HEK293 (cell line): Measurements from ENCODE around the gene TSPAN9.
A peak's percentile ranks its signal among the peaks of the same experiment; 100 is the strongest.

ENCODE experiments used
- CTCF ChIA-PET: fragments of 350-600 bp; formaldehyde crosslinking; extraction: SDS; loops from one replicate; lab custom pipeline; 2021; ENCODE audit warnings: antibody characterized with exemption; lab: Yijun Ruan, JAX
- POLR2A ChIA-PET: fragments of 300-600 bp; formaldehyde crosslinking; extraction: SDS; loops from one replicate; lab custom pipeline; 2020; ENCODE audit warnings: antibody characterized with exemption, inconsistent platforms; lab: Yijun Ruan, JAX
- H3K27ac ChIP-seq: fragments of 200-500 bp; sonication (Bioruptor generic); 2 replicates; pipeline ENCODE4 v1.5.1; 2014; ENCODE audit warnings: low read depth, low read length, control low read depth, inconsistent platforms; ENCODE audit errors: extremely low read depth
- H3K36me3 ChIP-seq, 2 experiments: fragments of 200-500 bp in 1 of 2; sonication (Bioruptor generic) in 1 of 2; 1 replicate in 1 of 2; 2 replicates in 1 of 2; pipeline ENCODE4 v1.5.1; 2014 to 2017; ENCODE audit warnings: inconsistent platforms in 2 of 2, low read length in 2 of 2; ENCODE audit not compliant: control insufficient read depth in 2 of 2, insufficient read depth in 1 of 2
- H3K4me1 ChIP-seq: fragments of 200-500 bp; sonication (Bioruptor generic); 2 replicates; pipeline ENCODE4 v1.5.1; 2014; ENCODE audit warnings: mild to moderate bottlenecking, low read length, inconsistent platforms; ENCODE audit not compliant: control insufficient read depth, insufficient read depth
- H3K4me3 ChIP-seq: 2 replicates; pipeline ENCODE4 v1.5.1; 2011; ENCODE audit warnings: low read depth, mild to moderate bottlenecking, control low read depth, low read length, moderate library complexity
- H3K9me3 ChIP-seq: fragments of 200-500 bp; sonication (Bioruptor generic); 2 replicates; pipeline ENCODE4 v1.5.1; 2014; ENCODE audit warnings: low read depth, low read length, inconsistent platforms; ENCODE audit not compliant: control insufficient read depth, insufficient read depth
- ATF2 ChIP-seq: fragments of 450-650 bp; formaldehyde crosslinking; IDR thresholded peaks from 2 replicates; pipeline ENCODE4 v1.5.1; 2016; ENCODE audit warnings: missing biosample characterization, missing genetic modification characterization, low read depth
- GLI4 ChIP-seq: fragments of 450-650 bp; formaldehyde crosslinking; IDR thresholded peaks from 2 replicates; pipeline ENCODE4 v1.5.1; 2016; ENCODE audit warnings: missing biosample characterization, missing genetic modification characterization
- GLIS2 ChIP-seq: fragments of 450-650 bp; formaldehyde crosslinking; IDR thresholded peaks from 2 replicates; pipeline ENCODE4 v1.5.1; 2016; ENCODE audit warnings: missing biosample characterization, missing genetic modification characterization
- HOXC10 ChIP-seq: sonication (generic); formaldehyde crosslinking; IDR thresholded peaks from 2 replicates; pipeline ENCODE4 v1.8.1; 2023; ENCODE audit warnings: mild to moderate bottlenecking, missing genetic modification reagents
- KLF1 ChIP-seq: fragments of 450-650 bp; formaldehyde crosslinking; IDR thresholded peaks from 2 replicates; pipeline ENCODE4 v1.5.1; 2016; ENCODE audit warnings: missing biosample characterization, missing genetic modification characterization
- KLF16 ChIP-seq: fragments of 450-650 bp; formaldehyde crosslinking; IDR thresholded peaks from 2 replicates; pipeline ENCODE4 v1.5.1; 2017; ENCODE audit warnings: missing biosample characterization, missing genetic modification characterization
- KLF8 ChIP-seq: fragments of 450-650 bp; formaldehyde crosslinking; IDR thresholded peaks from 2 replicates; pipeline ENCODE4 v1.5.1; 2016; ENCODE audit warnings: missing biosample characterization, missing genetic modification characterization
- MYNN ChIP-seq: fragments of 450-650 bp; formaldehyde crosslinking; IDR thresholded peaks from 2 replicates; pipeline ENCODE4 v1.5.1; 2016; ENCODE audit warnings: missing biosample characterization, missing genetic modification characterization, borderline replicate concordance
- SCRT2 ChIP-seq: fragments of 450-650 bp; formaldehyde crosslinking; IDR thresholded peaks from 2 replicates; pipeline ENCODE4 v1.5.1; 2016; ENCODE audit warnings: missing biosample characterization, missing genetic modification characterization
- ZEB2 ChIP-seq: fragments of 450-650 bp; formaldehyde crosslinking; IDR thresholded peaks from 2 replicates; pipeline ENCODE4 v1.5.1; 2016; ENCODE audit warnings: missing biosample characterization, missing genetic modification characterization
- ZIC2 ChIP-seq: fragments of 450-650 bp; formaldehyde crosslinking; IDR thresholded peaks from 2 replicates; pipeline ENCODE4 v1.5.1; 2016; ENCODE audit warnings: missing biosample characterization, missing genetic modification characterization
- ZNF133 ChIP-seq: fragments of 450-650 bp; formaldehyde crosslinking; IDR thresholded peaks from 2 replicates; pipeline ENCODE4 v1.5.1; 2016; ENCODE audit warnings: missing biosample characterization, missing genetic modification characterization
- ZNF138 ChIP-seq: fragments of 450-650 bp; formaldehyde crosslinking; IDR thresholded peaks from 2 replicates; pipeline ENCODE4 v1.5.1; 2016; ENCODE audit warnings: missing biosample characterization, missing genetic modification characterization, borderline replicate concordance
- ZNF174 ChIP-seq: fragments of 450-650 bp; formaldehyde crosslinking; IDR thresholded peaks from 2 replicates; pipeline ENCODE4 v1.5.0; 2017; ENCODE audit warnings: missing biosample characterization, mild to moderate bottlenecking, missing genetic modification characterization
- ZNF239 ChIP-seq: fragments of 450-650 bp; formaldehyde crosslinking; IDR thresholded peaks from 2 replicates; pipeline ENCODE4 v1.5.1; 2016; ENCODE audit warnings: missing biosample characterization, missing genetic modification characterization
- ZNF335 ChIP-seq: fragments of 450-650 bp; formaldehyde crosslinking; conservative IDR thresholded peaks from 2 replicates; pipeline ENCODE4 v1.5.1; 2016; ENCODE audit warnings: missing biosample characterization, missing genetic modification characterization
- ZNF354C ChIP-seq: fragments of 450-650 bp; formaldehyde crosslinking; IDR thresholded peaks from 2 replicates; pipeline ENCODE4 v1.5.1; 2016; ENCODE audit warnings: missing biosample characterization, missing genetic modification characterization, low read depth, borderline replicate concordance
- ZNF37A ChIP-seq: fragments of 450-650 bp; IDR thresholded peaks from 2 replicates; pipeline ENCODE4 v1.5.1; 2018; ENCODE audit warnings: missing biosample characterization, missing genetic modification characterization
- ZNF596 ChIP-seq: fragments of 450-650 bp; IDR thresholded peaks from 2 replicates; pipeline ENCODE4 v1.5.0; 2018; ENCODE audit warnings: missing biosample characterization, mild to moderate bottlenecking, missing genetic modification characterization, moderate library complexity
- ZNF600 ChIP-seq: fragments of 450-650 bp; formaldehyde crosslinking; IDR thresholded peaks from 2 replicates; pipeline ENCODE4 v1.5.1; 2016; ENCODE audit warnings: missing biosample characterization, missing genetic modification characterization
- ZNF626 ChIP-seq: fragments of 450-650 bp; sonication (Bioruptor Pico); formaldehyde crosslinking; IDR thresholded peaks from 2 replicates; pipeline ENCODE4 v1.5.1; 2018; ENCODE audit warnings: missing biosample characterization, missing genetic modification characterization, inconsistent platforms
- ZNF660 ChIP-seq: fragments of 450-650 bp; IDR thresholded peaks from 2 replicates; pipeline ENCODE4 v1.5.1; 2018; ENCODE audit warnings: missing biosample characterization, mild to moderate bottlenecking, missing genetic modification characterization
- ZNF830 ChIP-seq: fragments of 450-650 bp; IDR thresholded peaks from 2 replicates; pipeline ENCODE4 v1.5.0; 2018; ENCODE audit warnings: missing biosample characterization, missing genetic modification characterization, low read depth, mild to moderate bottlenecking, moderate library complexity
- ZSCAN30 ChIP-seq: fragments of 450-650 bp; IDR thresholded peaks from 2 replicates; pipeline ENCODE4 v1.5.1; 2018; ENCODE audit warnings: missing biosample characterization, mild to moderate bottlenecking, missing genetic modification characterization, moderate library complexity
- TF ChIP-seq, protein P1 (sequence below): fragments of 450-650 bp; formaldehyde crosslinking; IDR thresholded peaks from 2 replicates; pipeline ENCODE4 v1.5.1; 2016; ENCODE audit warnings: missing biosample characterization, missing genetic modification characterization
- TF ChIP-seq, protein P2 (sequence below): fragments of 450-650 bp; formaldehyde crosslinking; IDR thresholded peaks from 2 replicates; pipeline ENCODE4 v1.5.1; 2016; ENCODE audit warnings: missing biosample characterization, missing genetic modification characterization
- TF ChIP-seq, protein P3 (sequence below): fragments of 450-650 bp; formaldehyde crosslinking; IDR thresholded peaks from 2 replicates; pipeline ENCODE4 v1.5.1; 2016; ENCODE audit warnings: missing biosample characterization, missing genetic modification characterization

The TSPAN9 gene

GRCh38 chr12:3267690-3268089, 190.5 kb downstream of the TSPAN9 start:
- TF ChIP-seq, protein P1, sequence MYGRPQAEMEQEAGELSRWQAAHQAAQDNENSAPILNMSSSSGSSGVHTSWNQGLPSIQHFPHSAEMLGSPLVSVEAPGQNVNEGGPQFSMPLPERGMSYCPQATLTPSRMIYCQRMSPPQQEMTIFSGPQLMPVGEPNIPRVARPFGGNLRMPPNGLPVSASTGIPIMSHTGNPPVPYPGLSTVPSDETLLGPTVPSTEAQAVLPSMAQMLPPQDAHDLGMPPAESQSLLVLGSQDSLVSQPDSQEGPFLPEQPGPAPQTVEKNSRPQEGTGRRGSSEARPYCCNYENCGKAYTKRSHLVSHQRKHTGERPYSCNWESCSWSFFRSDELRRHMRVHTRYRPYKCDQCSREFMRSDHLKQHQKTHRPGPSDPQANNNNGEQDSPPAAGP (tag by site-specific recombination): no peak
- TF ChIP-seq GLIS2 (tag by site-specific recombination) (no peak), KLF8 (tag by site-specific recombination) (no peak), ZIC2 (tag by site-specific recombination) (no peak), ZNF626 (tag by site-specific recombination) (no peak), MYNN (no peak), GLI4 (tag by site-specific recombination) (no peak), ZSCAN30 (tag by site-specific recombination) (no peak), ZNF133 (no peak)
- TF ChIP-seq, protein P2, sequence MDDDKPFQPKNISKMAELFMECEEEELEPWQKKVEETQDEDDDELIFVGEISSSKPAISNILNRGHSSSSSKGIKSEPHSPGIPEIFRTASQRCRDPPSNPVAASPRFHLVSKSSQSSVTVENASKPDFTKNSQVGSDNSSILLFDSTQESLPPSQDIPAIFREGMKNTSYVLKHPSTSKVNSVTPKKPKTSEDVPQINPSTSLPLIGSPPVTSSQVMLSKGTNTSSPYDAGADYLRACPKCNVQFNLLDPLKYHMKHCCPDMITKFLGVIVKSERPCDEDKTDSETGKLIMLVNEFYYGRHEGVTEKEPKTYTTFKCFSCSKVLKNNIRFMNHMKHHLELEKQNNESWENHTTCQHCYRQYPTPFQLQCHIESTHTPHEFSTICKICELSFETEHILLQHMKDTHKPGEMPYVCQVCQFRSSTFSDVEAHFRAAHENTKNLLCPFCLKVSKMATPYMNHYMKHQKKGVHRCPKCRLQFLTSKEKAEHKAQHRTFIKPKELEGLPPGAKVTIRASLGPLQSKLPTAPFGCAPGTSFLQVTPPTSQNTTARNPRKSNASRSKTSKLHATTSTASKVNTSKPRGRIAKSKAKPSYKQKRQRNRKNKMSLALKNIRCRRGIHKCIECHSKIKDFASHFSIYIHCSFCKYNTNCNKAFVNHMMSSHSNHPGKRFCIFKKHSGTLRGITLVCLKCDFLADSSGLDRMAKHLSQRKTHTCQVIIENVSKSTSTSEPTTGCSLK (tag by site-specific recombination): no peak
- ChIA-PET POLR2A (no interaction called here), CTCF (interaction anchor here (1.1 to 1.2 kb wide), 3 partner anchors 8 to 66 kb away, joined by 3 to 7 read pairs (median 4); no protein-coding TSS in a partner anchor)
- H3K9me3 ChIP-seq: no peaks in the 10 kb centered on the region
- H3K36me3 ChIP-seq: no peaks in the 10 kb centered on the region
- no peak overlapping the region for H3K4me3 ChIP-seq
- H3K4me1 ChIP-seq: no peaks in the 10 kb centered on the region
- no peak overlapping the region for H3K27ac ChIP-seq

DNA sequence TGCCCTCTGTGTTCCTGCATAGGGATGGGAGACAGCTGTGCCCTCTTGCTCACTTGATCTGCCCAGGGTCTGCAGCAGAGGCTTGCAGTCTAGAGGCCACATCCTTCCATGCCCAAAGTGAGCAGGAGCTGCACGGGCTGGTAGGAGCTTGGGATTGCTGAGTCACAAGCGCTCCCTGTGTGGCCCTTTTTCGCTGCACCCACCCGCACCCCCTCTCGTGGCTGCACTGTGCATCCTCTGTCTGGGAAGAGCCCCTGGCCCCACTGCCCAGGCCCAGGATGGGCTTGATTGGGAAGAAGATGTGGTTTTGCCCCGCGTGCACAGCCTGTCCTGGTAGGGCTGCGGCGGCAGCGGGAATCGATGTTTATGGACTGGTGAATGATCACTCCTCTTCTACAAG, 192.4 kb downstream of the TSPAN9 start:
- H3K9me3 ChIP-seq: no peaks in the 10 kb centered on the region
- H3K4me3 ChIP-seq: no peak overlapping the region
- no peak for TF ChIP-seq ZNF138 (tag by site-specific recombination)
- TF ChIP-seq ATF2 (tag by site-specific recombination): no peak
- no peak for TF ChIP-seq ZNF239 (tag by site-specific recombination)
- TF ChIP-seq ZNF596 (tag by site-specific recombination): no peak
- TF ChIP-seq ZNF335 (tag by site-specific recombination): no peak
- TF ChIP-seq SCRT2 (tag by site-specific recombination): no peak
- peak; percentile 77 for TF ChIP-seq KLF1
- no peaks in the 10 kb centered on the region for H3K36me3 ChIP-seq
- POLR2A ChIA-PET: no interaction called here
- CTCF ChIA-PET: interaction anchor here (1.7 kb wide), 1 partner anchor 196 kb away, joined by 5 read pairs; no protein-coding TSS in a partner anchor
- H3K27ac ChIP-seq: no peak overlapping the region
- H3K4me1 ChIP-seq: no peaks in the 10 kb centered on the region

GRCh38 chr12:3271146-3271545, 194.0 kb downstream of the TSPAN9 start:
- Histone ChIP-seq H3K27ac (no peak overlapping the region), H3K4me1 (no peaks in the 10 kb centered on the region), H3K9me3 (no peaks in the 10 kb centered on the region), H3K4me3 (no peak overlapping the region), H3K36me3 (no peaks in the 10 kb centered on the region)
- ChIA-PET POLR2A (no interaction called here), CTCF (interaction anchor here (1.7 to 2.4 kb wide), 2 partner anchors 136 to 197 kb away, joined by 5 to 15 read pairs; no protein-coding TSS in a partner anchor)
- TF ChIP-seq ZNF600 (tag by site-specific recombination): no peak
- TF ChIP-seq ZNF660 (tag by site-specific recombination): no peak
- TF ChIP-seq HOXC10 (CRISPR knock-in tag): no peak
- TF ChIP-seq ZNF354C: no peak
- TF ChIP-seq, protein P3, sequence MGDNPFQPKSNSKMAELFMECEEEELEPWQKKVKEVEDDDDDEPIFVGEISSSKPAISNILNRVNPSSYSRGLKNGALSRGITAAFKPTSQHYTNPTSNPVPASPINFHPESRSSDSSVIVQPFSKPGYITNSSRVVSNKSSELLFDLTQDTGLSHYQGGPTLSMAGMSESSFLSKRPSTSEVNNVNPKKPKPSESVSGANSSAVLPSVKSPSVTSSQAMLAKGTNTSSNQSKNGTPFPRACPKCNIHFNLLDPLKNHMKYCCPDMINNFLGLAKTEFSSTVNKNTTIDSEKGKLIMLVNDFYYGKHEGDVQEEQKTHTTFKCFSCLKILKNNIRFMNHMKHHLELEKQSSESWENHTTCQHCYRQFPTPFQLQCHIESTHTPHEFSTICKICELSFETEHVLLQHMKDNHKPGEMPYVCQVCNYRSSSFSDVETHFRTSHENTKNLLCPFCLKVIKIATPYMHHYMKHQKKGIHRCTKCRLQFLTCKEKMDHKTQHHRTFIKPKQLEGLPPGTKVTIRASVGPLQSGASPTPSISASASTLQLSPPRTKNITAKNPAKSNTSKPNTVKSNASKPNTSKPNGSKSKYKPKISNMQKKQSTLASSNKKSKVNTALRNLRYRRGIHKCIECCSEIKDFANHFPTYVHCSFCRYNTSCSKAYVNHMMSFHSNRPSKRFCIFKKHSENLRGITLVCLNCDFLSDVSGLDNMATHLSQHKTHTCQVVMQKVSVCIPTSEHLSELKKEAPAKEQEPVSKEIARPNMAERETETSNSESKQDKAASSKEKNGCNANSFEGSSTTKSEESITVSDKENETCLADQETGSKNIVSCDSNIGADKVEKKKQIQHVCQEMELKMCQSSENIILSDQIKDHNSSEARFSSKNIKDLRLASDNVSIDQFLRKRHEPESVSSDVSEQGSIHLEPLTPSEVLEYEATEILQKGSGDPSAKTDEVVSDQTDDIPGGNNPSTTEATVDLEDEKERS (tag by site-specific recombination): no peak
- no peak for TF ChIP-seq ZNF37A
- TF ChIP-seq ZNF830: no peak
- no peak for TF ChIP-seq KLF16
- TF ChIP-seq ZEB2 (tag by site-specific recombination): no peak
- no peak for TF ChIP-seq ZNF174 (tag by site-specific recombination)
